A204.1 (cell line): ENCODE results near the gene LAMA1.

Experiments
- FAIRE-seq: peaks from 2 replicates; lab custom pipeline; 2012; peaks lifted over from hg19 to GRCh38; lab: Jason Lieb, UNC

LAMA1 gene

GRCh38 chr18:6992761-6993160 is 124.8 kb downstream of the LAMA1 start:
- no peak for FAIRE-seq

DNA sequence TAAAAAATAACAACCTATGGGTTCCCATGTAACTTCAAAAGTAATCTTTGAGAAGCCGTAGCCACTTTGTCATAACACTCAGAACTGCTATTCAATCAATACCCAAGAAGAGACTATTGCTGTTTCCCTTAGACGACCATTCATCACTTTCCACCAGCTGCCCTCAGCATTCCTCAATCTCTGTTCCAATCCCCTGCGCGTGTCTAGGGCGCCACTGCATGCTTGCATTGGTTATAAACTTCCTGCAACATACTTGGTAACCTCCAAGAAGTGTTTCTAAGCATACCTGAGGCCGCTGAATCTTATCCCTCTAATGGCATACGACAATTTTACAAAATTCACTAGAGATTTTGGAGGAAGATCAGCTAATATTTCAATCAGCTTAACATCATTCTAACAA is 134.2 kb downstream of the LAMA1 start:
- FAIRE-seq = no peak

DNA sequence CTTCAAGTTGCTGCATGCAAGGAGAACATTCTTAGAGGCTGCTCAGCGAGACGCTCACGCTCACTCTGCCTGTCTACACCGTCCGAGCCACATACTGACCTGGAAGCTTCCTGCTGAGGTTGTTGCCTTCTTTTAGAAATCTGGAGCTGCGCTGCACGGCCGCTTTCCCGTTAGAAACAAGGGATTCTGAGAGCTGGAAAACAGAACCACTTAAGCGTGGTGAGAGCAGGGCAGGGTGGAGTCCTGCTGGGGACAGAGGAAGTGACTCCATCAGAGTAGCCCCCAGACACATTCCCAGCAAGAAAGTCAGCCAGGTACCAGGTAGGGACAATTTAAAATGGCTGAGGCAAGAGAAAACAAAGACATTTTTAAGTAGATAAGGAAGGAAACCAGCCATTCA is 135.2 kb downstream of the LAMA1 start:
- no peak for FAIRE-seq

DNA sequence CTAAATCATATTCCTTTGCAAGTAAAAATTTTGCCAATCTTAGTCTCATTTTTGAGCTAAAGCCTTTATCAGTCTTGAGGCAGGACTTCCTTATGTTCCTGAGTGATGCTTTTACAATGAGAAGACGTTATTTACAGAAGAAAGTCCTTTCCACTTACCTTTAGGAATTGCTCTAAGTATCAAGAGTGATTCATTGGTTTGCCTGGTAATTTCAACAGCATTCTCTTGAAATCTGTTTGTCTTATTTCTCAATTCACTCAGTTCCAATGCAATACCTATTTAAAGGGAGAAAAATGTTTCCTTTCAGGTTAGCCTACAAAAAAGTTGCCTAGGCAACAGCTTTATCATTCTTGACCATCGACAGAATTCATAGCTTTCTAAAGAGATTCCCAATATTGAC is 137.2 kb downstream of the LAMA1 start:
- FAIRE-seq = no peak

- FAIRE-seq = no peak
Measured at GRCh38 chr18:6979954-6980353, 137.6 kb downstream of the LAMA1 start.

DNA sequence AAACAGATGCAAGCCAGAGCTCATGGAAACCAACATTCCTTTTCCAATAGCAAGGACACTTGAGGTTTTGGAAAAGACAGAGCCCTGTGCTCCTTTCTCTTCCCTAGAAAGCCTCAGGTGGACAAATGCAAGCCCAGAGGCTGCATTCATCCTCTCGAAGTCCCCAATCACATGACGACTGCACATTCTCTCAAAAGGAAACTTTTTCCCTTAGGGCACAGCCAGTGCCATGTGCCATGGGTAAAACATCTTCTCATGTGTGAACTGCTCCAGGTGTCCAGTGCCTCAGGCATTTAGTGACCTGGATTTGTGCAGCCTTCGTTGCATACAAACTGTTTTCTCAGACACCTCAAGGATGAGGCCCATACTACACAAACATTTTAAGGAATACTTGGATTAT is 140.7 kb downstream of the LAMA1 start:
- no peak for FAIRE-seq

DNA sequence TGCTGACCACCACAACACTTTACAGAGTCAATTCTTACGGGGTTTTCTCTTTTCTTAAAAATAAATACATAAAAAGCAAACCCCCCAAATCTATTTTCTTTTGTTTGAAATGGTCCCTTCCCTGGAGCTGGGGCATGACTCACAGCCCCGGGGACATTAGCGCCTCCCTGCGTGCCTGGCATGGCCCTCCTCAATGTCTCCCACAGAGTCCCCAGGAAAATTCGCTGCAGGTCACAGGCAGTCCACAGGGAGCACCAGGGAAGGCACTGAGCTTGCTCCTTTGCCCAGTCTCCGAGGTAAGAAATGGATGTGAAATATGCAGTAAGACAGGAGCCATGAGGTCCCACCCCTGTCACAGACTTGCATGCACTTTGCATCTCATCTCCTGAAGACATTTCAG is 142.5 kb downstream of the LAMA1 start:
- no peak for FAIRE-seq

DNA sequence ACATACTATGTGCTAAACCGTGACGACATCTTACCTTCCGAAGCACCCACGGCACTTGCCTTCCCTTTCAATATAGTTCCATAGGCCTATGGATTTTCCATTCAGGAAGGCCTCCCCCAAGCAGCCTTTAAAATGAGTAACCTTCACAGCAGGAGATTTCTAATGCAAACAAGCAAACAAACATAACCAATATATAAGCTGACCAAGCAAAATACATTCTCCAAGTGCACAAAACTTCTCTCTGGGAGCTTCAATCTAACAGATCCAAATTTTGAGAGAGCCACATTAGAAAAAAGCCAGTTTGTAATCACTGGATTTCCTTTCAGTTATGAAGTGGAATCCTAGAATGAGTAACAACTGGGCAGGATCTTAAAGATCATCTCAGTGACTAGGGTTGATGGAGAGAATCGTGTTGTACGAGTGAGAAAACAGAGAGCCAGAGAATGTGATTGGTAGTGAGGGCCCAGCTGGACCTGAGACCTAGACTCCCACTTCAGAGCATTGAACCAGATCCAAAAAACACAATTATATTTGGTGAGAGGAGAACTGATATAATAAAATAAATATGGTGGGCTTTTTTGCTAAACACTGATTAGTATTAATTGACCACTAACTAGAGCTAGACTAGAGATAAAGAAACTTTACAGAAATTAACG is 145.6 kb downstream of the LAMA1 start:
- no peak for FAIRE-seq

GRCh38 chr18:6963452-6964097 is 154.0 kb downstream of the LAMA1 start:
- FAIRE-seq = no peak

GRCh38 chr18:6962571-6963451 is 154.8 kb downstream of the LAMA1 start:
- FAIRE-seq = no peak

GRCh38 chr18:6961331-6961730 is 156.3 kb downstream of the LAMA1 start:
- no peak for FAIRE-seq

DNA sequence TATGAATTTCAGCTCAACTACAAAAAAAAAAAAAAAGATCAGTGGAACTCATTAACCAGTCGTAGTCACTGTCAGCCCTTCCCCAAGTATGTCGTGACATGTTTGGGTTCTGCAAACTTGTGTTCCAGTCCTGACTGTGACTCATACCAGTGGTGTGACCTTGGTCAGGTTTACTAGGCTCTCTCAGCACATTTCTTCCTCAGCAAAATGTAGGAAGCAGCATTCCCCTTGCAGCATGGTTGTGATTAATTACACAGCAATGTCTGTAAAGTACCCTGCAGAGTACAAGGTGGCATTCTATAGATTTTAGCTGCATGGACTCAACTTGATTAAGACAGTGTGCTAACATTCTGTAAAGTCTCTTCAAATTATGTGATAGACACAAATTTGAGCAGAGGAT is 156.9 kb downstream of the LAMA1 start:
- FAIRE-seq = no peak

DNA sequence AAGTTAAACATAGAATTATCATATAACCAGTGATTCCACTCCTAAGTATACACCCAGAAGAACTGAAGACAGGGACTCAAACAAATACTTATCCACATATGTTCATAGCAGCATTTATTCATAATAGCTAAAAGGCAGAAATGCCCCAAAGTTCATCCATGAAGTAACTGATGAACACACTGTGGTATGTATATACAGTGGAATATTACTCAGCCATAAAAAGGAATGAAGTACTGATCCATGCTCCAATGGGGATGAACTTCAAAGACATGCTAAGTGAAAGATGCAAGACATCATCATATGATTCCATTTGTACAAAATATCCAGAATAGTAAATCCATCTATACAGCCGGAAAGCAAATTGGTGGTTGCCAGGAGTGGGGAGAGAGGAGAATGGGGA is 157.5 kb downstream of the LAMA1 start:
- FAIRE-seq = no peak

GRCh38 chr18:6959110-6959509 is 158.5 kb downstream of the LAMA1 start:
- no peak for FAIRE-seq

DNA sequence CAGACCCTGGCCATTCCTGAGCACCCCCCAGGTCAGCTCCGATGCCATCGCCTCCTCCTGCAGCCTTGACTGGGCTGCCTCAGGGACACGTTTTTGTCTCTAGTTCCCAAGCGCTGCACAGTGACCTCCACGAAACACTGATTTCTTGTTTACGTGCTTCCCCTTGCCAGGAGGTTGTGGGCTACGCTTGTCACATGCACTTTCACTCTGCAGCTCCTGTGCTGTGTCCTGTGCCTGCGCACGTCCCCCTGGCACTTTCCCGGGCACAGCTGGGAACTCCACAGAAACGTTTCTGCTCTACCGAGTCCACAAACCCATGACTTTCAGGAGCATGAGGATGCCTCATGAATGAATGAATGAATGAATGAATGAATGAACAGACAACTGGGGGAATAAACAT is 160.6 kb downstream of the LAMA1 start:
- FAIRE-seq = no peak

DNA sequence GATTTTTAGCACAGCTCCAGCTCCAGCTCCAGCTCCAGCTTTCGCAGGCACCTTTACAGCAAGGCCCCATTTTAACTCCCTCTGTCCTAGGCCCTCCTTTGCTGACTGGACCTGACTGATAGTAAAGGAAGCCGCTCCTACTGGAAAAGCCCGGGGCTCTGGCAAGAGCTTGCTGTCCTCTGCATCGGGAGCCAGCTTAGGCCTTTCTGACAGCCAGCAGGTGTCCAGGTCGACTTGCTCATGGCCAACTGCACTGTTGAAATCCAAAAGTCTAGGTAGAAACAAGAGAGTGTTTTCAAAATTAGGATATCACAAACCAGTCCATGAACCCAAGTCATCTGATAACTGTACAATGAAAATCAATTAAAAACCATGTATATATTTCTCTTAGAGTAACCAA is 161.1 kb downstream of the LAMA1 start:
- FAIRE-seq = no peak

- no peak for FAIRE-seq
Measured at GRCh38 chr18:6955304-6955703, 162.3 kb downstream of the LAMA1 start.

DNA sequence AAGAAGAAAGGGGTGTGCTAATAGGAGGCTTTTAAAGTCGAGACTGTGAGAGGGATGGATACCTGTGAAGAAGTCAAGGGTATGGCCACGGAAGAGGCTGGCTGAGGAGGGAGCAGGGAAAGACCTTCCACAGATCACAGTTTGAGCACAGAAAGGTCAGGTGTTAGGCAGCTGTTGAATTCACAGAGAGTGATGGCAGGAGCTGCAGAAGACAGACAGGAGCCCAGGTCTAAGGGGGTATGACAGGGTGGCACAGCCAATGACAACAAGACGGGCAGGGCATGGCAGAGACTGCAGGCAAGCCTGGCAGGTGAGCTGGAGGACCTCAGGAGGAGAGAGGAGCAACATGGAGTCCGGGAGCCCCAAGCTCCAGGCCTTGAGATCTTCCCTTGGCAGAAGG is 163.1 kb downstream of the LAMA1 start:
- FAIRE-seq = no peak

DNA sequence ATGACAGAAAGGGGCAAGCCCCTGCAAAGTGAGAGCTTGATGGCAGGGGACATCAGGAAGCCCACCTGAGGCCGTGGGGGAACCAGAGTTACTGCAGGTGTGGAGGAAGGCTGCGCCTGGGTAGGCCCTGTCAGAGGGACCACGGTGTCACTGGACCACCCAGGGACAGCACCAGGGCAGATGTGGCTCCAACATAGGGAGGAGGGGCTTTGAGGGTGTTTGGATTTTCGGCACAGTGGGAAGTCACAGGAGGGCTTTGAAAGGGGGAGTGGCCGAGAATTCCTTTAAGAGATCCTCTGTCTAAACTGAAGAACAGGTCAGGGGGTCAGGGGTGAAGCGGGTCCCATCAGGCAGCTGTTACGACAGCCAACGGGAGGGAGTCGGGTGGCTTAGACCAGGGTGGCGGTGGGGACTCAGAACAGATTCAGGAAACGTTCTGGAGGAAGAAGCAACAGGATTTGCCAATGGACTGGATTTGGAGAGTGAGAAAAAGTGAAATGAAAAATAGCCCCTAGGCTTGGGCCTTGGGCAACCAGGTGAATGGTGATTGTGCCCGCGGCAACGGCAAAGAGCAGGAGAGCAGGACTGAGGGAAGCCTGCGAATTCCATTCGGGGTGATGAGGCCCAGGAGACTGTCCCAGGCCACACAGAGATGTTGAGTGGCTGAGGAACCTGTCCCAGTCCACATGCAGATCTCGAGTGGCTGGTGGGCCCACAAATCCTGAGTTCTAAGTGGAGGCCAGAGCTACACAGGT is 166.1 kb downstream of the LAMA1 start:
- FAIRE-seq = no peak

DNA sequence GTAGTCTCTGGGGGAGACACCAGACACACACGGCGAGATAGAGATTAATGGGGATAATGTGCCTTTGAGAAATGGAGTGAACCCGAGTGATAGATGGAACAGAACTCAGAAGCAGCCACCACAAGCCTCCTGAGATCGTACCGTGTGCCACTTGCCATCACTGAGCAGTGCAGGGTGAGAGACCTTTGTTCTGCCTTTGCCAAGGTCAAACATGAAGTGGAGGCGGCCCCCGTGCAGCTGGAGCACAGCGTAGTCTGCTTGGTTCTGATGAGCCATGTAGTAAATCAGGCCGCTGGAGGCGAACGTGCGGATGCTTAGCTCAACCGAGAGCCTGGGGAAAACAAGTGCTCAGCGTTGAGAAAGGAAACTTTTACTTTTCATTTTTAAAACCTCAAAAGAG is 167.0 kb downstream of the LAMA1 start:
- no peak for FAIRE-seq

DNA sequence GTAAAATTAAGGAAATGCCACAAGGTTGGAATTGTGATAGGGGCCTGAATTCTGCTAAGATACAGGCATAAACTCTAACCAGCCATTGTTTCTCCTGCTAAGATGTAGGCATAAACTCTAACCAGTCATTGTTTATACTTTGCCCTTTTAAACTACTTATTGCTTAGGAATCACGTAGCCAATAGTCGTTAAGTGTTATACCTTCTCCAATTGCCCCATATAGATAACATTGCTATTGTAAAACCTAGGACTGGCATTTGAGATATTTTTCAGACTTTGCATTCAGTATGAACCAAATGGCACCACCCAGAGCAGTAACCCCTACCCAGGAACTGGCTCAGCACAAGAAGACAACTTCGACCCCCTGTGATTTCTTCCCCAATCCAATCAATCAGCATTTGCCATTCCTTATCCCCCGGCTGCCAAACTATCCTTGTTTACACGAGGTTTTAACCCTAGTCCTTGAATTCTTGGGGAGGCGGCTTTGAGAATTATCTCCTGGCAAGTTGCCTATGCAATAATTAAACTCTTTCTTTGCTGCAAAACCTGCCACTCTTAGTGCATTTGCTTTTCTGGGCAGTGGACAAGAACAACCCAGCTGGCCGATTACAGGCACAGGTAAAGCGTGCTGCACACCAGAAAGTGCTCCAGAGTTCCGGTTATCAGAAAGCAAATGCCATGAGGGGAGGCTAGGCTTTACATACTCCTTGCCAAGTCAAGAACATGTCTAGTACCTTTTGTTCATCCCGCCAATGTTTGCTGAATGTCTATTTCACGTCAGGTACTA is 167.6 kb downstream of the LAMA1 start:
- no peak for FAIRE-seq
